Stimulated activated memory B cell treated with anti-CD40 and anti-IgM and Interleukin-4, amounts not matched to agents 10 μg/mL and 1 μg/mL and 100 μg/mL, for 72 hours (primary cell): ENCODE measurements around the gene ISOC1.

Experiments
- ATAC-seq: fragments of 150-1000 bp; cut with Tn5 transposase; 2 replicates; pipeline ENCODE4 v1.10.0; 2021
- H3K27ac Mint-ChIP-seq: one replicate; pipeline ENCODE4 v1.8.0; 2022; ENCODE audit warnings: mild to moderate bottlenecking, mixed read lengths
- H3K27me3 Mint-ChIP-seq: one replicate; pipeline ENCODE4 v1.8.0; 2022; ENCODE audit warnings: mixed read lengths
- H3K36me3 Mint-ChIP-seq: one replicate; pipeline ENCODE4 v1.8.0; 2022; ENCODE audit warnings: mixed read lengths
- H3K4me1 Mint-ChIP-seq: one replicate; pipeline ENCODE4 v1.8.0; 2022; ENCODE audit warnings: mixed read lengths
- H3K4me3 Mint-ChIP-seq: one replicate; pipeline ENCODE4 v1.8.0; 2022; ENCODE audit warnings: mild to moderate bottlenecking, moderate library complexity, mixed read lengths
- H3K9me3 Mint-ChIP-seq: one replicate; pipeline ENCODE4 v1.8.0; 2022; ENCODE audit warnings: mixed read lengths

Gene ISOC1

DNA sequence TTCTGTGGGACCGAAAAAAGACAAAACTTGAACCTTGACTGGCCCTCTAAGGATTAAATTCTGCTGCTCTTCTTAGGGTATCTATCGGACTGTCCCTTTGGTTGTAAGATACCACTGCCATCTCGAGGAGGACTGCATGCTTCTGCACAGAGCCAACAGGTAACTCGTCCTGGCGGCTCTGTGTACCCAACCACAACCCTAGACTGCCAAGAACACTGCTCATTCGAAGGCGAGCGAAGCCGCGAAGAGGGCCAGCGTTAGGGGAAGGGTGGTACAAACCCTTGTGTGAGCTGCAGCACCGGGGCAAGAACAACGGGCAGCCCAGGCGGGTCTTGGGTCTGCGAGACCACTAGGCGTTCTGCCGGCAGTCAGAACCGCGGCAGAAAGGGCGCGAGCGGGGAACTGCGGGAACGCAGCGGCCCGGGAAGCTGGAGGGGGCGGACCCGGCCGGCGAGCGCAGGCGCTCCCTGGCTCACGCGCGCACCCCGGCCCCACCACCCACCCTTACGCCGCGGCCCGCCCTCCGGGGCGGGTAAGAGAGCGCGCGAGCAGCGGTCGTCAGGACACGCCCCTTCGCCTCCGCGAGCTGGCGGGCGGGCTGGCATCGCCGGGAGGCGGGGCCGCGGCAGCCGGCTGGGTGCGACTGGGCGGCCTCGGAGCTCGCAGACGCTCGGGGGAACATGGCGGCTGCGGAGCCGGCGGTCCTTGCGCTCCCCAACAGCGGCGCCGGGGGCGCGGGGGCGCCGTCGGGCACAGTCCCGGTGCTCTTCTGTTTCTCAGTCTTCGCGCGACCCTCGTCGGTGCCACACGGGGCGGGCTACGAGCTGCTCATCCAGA lies at the start of gene ISOC1:
TSS of gene ISOC1 (plus strand) at position 663 of the 837 bp plus-strand sequence. CDS start at position 681, 18 bp downstream.
- peak; percentile 97 for ATAC-seq
- peaks cover under 1% of the 10 kb centered on the region for H3K27me3 Mint-ChIP-seq
- peaks cover 14% of the 10 kb centered on the region for H3K4me1 Mint-ChIP-seq
- no peaks in the 10 kb centered on the region for H3K36me3 Mint-ChIP-seq
- peak within 1 kb of the TSS; percentile 81 for H3K27ac Mint-ChIP-seq
- no peaks in the 10 kb centered on the region for H3K9me3 Mint-ChIP-seq
- H3K4me3 Mint-ChIP-seq, result peak within 1 kb of the TSS; percentile 92

DNA sequence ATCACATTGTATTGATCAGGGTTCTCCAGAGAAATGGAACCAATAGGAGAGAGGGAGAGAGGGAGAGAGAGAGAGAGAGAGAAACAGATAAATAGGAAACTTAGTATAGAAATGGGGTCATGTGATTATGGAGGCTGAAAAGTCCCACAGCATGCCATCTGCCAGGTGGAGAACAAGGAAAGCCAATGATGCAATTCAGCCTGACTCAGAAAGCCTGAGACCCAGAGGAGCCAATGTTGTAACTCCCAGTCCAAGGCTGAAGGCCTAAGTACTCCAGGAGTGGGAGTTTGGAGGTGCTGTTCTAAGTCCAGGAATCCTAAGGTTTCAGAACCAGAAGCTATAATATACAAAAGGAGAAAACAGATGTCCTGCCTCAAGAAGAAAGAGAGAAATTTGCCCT lies 48.4 kb upstream of the ISOC1 start:
- no peak overlapping the region for H3K4me3 Mint-ChIP-seq
- H3K4me1 Mint-ChIP-seq, result no peaks in the 10 kb centered on the region
- H3K9me3 Mint-ChIP-seq, result peaks cover 17% of the 10 kb centered on the region
- H3K27me3 Mint-ChIP-seq, result peaks cover 11% of the 10 kb centered on the region
- no peaks in the 10 kb centered on the region for H3K36me3 Mint-ChIP-seq
- no peak for ATAC-seq
- H3K27ac Mint-ChIP-seq, result no peak overlapping the region

DNA sequence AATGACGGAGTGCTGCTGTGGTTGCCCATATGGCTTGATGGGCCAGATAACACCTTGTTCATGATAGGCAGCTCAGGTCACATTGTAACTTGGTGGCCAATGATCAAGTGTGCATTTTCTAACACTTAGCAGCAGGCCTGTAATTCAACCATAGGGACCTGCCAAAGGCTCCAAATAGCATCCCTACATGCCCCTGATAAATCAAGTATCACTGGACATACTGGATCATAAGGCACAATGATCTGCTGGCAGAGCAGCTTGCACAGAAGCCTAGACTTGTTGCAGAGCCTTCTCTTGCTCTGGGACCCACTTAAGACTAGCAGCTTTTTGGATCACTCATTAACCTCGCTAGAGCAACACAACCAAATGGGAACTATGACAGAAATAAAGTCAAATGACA lies 46.0 kb upstream of the ISOC1 start:
- ATAC-seq, result no peak
- Mint-ChIP-seq H3K36me3 (no peaks in the 10 kb centered on the region), H3K27me3 (peaks cover 16% of the 10 kb centered on the region), H3K4me3 (no peak overlapping the region), H3K9me3 (peaks cover 13% of the 10 kb centered on the region), H3K4me1 (no peaks in the 10 kb centered on the region), H3K27ac (no peak overlapping the region)

DNA sequence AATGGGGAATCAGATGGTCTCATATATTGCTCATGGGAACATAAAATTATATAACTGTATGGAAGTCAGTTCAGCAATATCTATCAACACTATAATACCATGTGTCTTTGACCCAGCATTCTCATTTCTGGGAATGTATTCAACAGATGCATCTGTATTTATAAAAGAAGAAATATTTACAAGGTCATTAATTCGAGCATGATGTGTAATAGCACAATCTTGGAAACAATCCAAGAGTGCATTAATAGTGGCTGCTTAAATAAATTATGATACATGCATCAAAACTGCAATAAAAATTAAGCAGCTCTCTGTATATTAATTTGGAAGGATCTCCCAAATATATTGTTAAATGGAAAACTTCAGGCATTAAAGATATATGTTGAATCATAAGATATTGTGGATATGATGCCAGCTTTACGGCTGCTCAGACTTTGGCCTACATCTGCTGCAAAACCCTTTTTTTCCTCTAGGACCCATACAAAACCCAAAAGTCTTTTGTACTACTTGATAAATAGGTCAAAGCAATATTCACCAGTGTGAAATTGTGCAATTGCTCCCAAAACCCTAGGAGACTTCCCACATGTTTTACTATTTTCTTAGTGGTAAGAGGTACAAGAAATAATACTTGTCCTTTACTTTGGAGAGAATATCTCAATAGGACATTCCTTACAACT lies 45.3 kb upstream of the ISOC1 start:
- no peak for ATAC-seq
- H3K27me3 Mint-ChIP-seq, result peaks cover 17% of the 10 kb centered on the region
- no peaks in the 10 kb centered on the region for H3K36me3 Mint-ChIP-seq
- peaks cover 12% of the 10 kb centered on the region for H3K9me3 Mint-ChIP-seq
- no peak overlapping the region for H3K4me3 Mint-ChIP-seq
- no peak overlapping the region for H3K27ac Mint-ChIP-seq
- no peaks in the 10 kb centered on the region for H3K4me1 Mint-ChIP-seq

- Mint-ChIP-seq H3K4me3 (no peak overlapping the region), H3K27ac (no peak overlapping the region), H3K9me3 (peaks cover 2% of the 10 kb centered on the region), H3K4me1 (no peaks in the 10 kb centered on the region), H3K36me3 (no peaks in the 10 kb centered on the region), H3K27me3 (peaks cover 35% of the 10 kb centered on the region)
- ATAC-seq, result no peak
These were observed 43.3 kb upstream of the ISOC1 start for GRCh38 chr5:129051283-129051682.

- Mint-ChIP-seq H3K36me3 (peaks cover 6% of the 10 kb centered on the region), H3K27ac (no peak overlapping the region), H3K4me1 (no peaks in the 10 kb centered on the region), H3K4me3 (no peak overlapping the region), H3K9me3 (peaks cover 10% of the 10 kb centered on the region), H3K27me3 (peaks cover 52% of the 10 kb centered on the region)
- ATAC-seq, result no peak
These were observed 41.1 kb upstream of the ISOC1 start for GRCh38 chr5:129053438-129053837.

GRCh38 chr5:129057329-129057728 lies 37.2 kb upstream of the ISOC1 start:
- peaks cover 6% of the 10 kb centered on the region for H3K36me3 Mint-ChIP-seq
- no peak overlapping the region for H3K27ac Mint-ChIP-seq
- H3K4me3 Mint-ChIP-seq, result no peak overlapping the region
- H3K4me1 Mint-ChIP-seq, result no peaks in the 10 kb centered on the region
- no peak for ATAC-seq
- H3K27me3 Mint-ChIP-seq, result peaks cover 36% of the 10 kb centered on the region
- H3K9me3 Mint-ChIP-seq, result peaks cover 10% of the 10 kb centered on the region

DNA sequence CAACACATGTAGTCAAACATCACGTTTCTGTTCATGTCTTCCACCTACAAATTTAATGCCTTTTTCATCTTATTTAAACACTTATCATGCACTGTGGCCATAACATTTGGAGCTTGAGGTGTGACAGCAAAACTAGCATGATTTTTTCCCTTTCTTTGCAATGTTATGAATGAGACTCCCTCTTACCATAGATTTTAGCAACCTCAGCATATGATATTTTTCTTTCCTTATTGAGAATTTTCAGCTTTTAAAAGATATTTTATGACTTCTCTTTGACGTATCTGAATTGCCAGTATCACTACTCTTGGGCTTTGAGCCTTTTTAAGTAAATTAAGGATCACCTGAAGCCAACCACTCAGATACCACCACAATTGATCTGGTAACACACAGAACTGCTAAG lies 32.7 kb upstream of the ISOC1 start:
- H3K27me3 Mint-ChIP-seq, result peaks cover 12% of the 10 kb centered on the region
- peaks cover 6% of the 10 kb centered on the region for H3K9me3 Mint-ChIP-seq
- H3K4me1 Mint-ChIP-seq, result no peaks in the 10 kb centered on the region
- no peak for ATAC-seq
- no peak overlapping the region for H3K4me3 Mint-ChIP-seq
- H3K27ac Mint-ChIP-seq, result no peak overlapping the region
- H3K36me3 Mint-ChIP-seq, result peaks cover 4% of the 10 kb centered on the region

GRCh38 chr5:129063483-129064113 lies 31.0 kb upstream of the ISOC1 start:
- H3K4me1 Mint-ChIP-seq, result no peaks in the 10 kb centered on the region
- no peaks in the 10 kb centered on the region for H3K27me3 Mint-ChIP-seq
- H3K4me3 Mint-ChIP-seq, result no peak overlapping the region
- H3K27ac Mint-ChIP-seq, result no peak overlapping the region
- H3K36me3 Mint-ChIP-seq, result no peaks in the 10 kb centered on the region
- no peaks in the 10 kb centered on the region for H3K9me3 Mint-ChIP-seq
- ATAC-seq, result peak; percentile 37

- H3K4me3 Mint-ChIP-seq, result no peak overlapping the region
These were observed 28.8 kb upstream of the ISOC1 start for GRCh38 chr5:129065721-129066120.

DNA sequence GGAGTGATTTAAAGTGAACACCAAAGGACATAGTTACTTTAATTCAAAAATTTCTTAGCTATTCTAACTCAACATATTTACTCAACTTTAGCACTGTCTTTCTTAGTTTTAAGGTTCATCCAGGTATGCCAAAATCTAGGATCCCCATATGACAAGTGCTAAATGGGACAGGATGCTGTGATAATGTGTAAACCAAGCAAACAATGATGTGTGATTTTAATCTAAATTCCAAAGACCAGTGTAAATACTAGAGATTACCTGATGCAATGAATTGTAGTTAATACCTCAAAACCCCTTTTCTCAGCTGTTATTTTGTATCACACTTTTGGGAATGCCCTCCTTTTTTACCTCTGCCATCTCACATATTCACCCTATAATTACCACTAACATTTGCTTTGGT lies 26.8 kb upstream of the ISOC1 start:
- no peak for ATAC-seq
- Mint-ChIP-seq H3K27me3 (no peaks in the 10 kb centered on the region), H3K36me3 (no peaks in the 10 kb centered on the region), H3K4me3 (no peak overlapping the region), H3K4me1 (no peaks in the 10 kb centered on the region), H3K27ac (no peak overlapping the region), H3K9me3 (no peaks in the 10 kb centered on the region)

More at GRCh38 chr5:129065721-129066120, 28.8 kb upstream of the ISOC1 start:
- H3K9me3 Mint-ChIP-seq, result no peaks in the 10 kb centered on the region
- H3K36me3 Mint-ChIP-seq, result no peaks in the 10 kb centered on the region
- no peak for ATAC-seq
- no peak overlapping the region for H3K27ac Mint-ChIP-seq
- H3K27me3 Mint-ChIP-seq, result no peaks in the 10 kb centered on the region
- no peaks in the 10 kb centered on the region for H3K4me1 Mint-ChIP-seq

GRCh38 chr5:129069292-129069691 lies 25.3 kb upstream of the ISOC1 start:
- ATAC-seq, result no peak
- Mint-ChIP-seq H3K9me3 (no peaks in the 10 kb centered on the region), H3K27ac (no peak overlapping the region), H3K36me3 (no peaks in the 10 kb centered on the region), H3K4me1 (no peaks in the 10 kb centered on the region), H3K4me3 (no peak overlapping the region), H3K27me3 (no peaks in the 10 kb centered on the region)

DNA sequence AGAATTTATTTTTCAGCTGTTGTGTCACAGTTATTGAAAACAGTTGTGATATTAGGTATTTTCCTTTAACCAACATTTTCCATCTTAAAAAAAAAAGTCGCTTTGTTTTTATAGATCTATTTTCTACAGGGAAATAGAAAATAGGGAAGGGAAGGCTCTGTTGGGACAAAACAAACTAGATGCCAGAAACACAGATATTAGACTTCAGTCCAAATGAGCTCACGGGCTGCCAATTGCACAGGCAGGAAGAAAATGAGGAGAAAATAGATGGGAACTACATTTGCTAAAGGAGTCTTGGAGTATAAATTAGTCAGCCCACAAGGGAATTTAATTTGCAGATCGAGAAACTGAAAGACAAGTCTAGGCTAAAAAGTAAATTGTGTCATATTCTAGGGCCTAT lies 21.4 kb upstream of the ISOC1 start:
- Mint-ChIP-seq H3K27ac (no peak overlapping the region), H3K4me1 (no peaks in the 10 kb centered on the region), H3K9me3 (no peaks in the 10 kb centered on the region), H3K27me3 (no peaks in the 10 kb centered on the region), H3K4me3 (no peak overlapping the region), H3K36me3 (no peaks in the 10 kb centered on the region)
- ATAC-seq, result no peak

DNA sequence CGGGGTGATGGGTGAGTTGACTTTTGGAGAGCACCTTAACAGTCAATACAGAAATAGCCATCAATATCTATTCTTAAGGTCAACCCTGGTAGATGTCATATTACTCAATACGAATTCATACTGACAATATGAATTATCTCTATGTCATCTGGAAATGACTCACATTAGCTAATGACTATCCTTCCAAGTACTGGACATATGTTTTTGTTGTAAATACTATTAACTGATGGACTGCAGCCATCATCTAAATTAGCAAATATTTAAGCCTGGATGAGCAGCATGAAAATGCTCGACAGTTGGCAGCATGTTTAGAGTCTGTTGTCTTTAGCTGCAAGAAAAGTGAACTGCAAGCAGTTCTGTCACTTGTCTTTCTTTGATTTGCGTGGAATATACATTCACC lies 19.6 kb upstream of the ISOC1 start:
- Mint-ChIP-seq H3K27ac (no peak overlapping the region), H3K9me3 (no peaks in the 10 kb centered on the region), H3K36me3 (no peaks in the 10 kb centered on the region), H3K27me3 (no peaks in the 10 kb centered on the region), H3K4me3 (no peak overlapping the region), H3K4me1 (no peaks in the 10 kb centered on the region)
- ATAC-seq, result no peak

DNA sequence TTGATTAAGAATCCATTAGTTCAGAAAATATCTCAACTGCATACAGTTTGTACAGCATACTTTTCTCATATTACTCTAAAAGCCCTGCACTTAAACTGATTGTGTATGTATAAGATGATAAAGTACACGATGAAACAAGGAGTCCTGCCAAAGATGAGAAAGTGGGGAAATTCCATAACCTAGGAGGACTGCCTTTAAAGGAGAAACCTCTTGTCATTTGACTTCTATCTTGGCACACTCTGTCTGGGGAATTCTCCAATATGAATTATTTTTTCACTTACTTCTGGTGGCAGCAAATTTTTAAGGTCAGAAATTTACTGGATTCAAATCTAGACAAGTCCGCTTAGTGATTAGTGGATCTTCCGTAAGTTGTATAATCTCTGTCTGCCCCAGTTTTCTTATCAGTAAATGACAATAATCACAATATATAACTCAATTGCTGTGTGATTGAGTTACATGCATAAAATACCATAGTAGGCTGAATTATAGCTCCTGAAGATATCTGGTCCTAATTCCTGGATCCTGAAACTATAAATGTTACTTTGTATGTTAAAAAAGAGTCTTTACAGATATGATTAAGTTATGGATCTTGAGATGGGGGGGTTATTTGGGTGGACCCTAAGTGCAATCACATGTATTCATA lies 17.0 kb upstream of the ISOC1 start:
- no peaks in the 10 kb centered on the region for H3K9me3 Mint-ChIP-seq
- no peaks in the 10 kb centered on the region for H3K4me1 Mint-ChIP-seq
- H3K4me3 Mint-ChIP-seq, result no peak overlapping the region
- no peak overlapping the region for H3K27ac Mint-ChIP-seq
- no peak for ATAC-seq
- no peaks in the 10 kb centered on the region for H3K36me3 Mint-ChIP-seq
- no peaks in the 10 kb centered on the region for H3K27me3 Mint-ChIP-seq
